D341Med (cell line): Measurements from ENCODE around the gene DDX3X.
"Not testable (repeated sequence)": the region's sequence is repeated elsewhere in the genome, so short reads cannot be mapped to it uniquely, and the experiment has no call there.

Experiments used
- DNase-seq: peaks from one replicate; pipeline ENCODE4 v3.0.0; 2012; ENCODE audit warnings: low spot score

The DDX3X gene

GRCh38 chrX:41333744-41334362, at the start of gene DDX3X:
DDX3X (plus strand) TSS chrX:41334162; CDS start chrX:41334253, 91 bp downstream.
- peak; percentile 76 for DNase-seq

- not testable (repeated sequence) for DNase-seq
Observed at GRCh38 chrX:41285928-41286327, 48.0 kb upstream of the DDX3X start.

GRCh38 chrX:41288641-41289040, 45.3 kb upstream of the DDX3X start:
- DNase-seq: no peak

- no peak for DNase-seq
Observed at GRCh38 chrX:41289095-41289494, 44.9 kb upstream of the DDX3X start.

- DNase-seq: no peak
Observed at GRCh38 chrX:41291309-41291708, 42.7 kb upstream of the DDX3X start.

- no peak for DNase-seq
Observed at GRCh38 chrX:41293269-41293668, 40.7 kb upstream of the DDX3X start.

- DNase-seq: no peak
Observed at GRCh38 chrX:41300758-41301437, 33.1 kb upstream of the DDX3X start.

- DNase-seq: no peak
Observed at GRCh38 chrX:41301438-41301824, 32.5 kb upstream of the DDX3X start.

GRCh38 chrX:41302370-41302769, 31.6 kb upstream of the DDX3X start:
- no peak for DNase-seq

GRCh38 chrX:41303013-41303412, 30.9 kb upstream of the DDX3X start:
- DNase-seq: no peak

GRCh38 chrX:41304178-41304577, 29.8 kb upstream of the DDX3X start:
- DNase-seq: no peak

- no peak for DNase-seq
Observed at GRCh38 chrX:41308884-41309647, 24.9 kb upstream of the DDX3X start.

GRCh38 chrX:41312786-41313185, 21.2 kb upstream of the DDX3X start:
- DNase-seq: no peak

GRCh38 chrX:41313419-41313818, 20.5 kb upstream of the DDX3X start:
- DNase-seq: no peak

- DNase-seq: no peak
Observed at GRCh38 chrX:41314204-41314603, 19.8 kb upstream of the DDX3X start.

GRCh38 chrX:41314881-41315280, 19.1 kb upstream of the DDX3X start:
- no peak for DNase-seq

- not testable (repeated sequence) for DNase-seq
Observed at GRCh38 chrX:41316266-41316665, 17.7 kb upstream of the DDX3X start.

- no peak for DNase-seq
Observed at GRCh38 chrX:41317477-41318208, 16.3 kb upstream of the DDX3X start.

GRCh38 chrX:41320393-41320792, 13.6 kb upstream of the DDX3X start:
- no peak for DNase-seq

GRCh38 chrX:41322821-41323603, 10.9 kb upstream of the DDX3X start:
- DNase-seq: no peak

GRCh38 chrX:41326431-41326830, 7.5 kb upstream of the DDX3X start:
- no peak for DNase-seq

GRCh38 chrX:41327341-41327740, 6.6 kb upstream of the DDX3X start:
- no peak for DNase-seq
